MM.1S (cell line): ENCODE data around the gene C2orf80.

ENCODE experiments used
- DNase-seq: peaks from one replicate; pipeline ENCODE4 v3.0.0-alpha.2; 2015
- H2AFZ ChIP-seq: fragments of 300-600 bp; sonication (generic); 2 replicates; pipeline ENCODE4 v1.6.0; 2016; ENCODE audit warnings: antibody characterized with exemption, low read length
- H3F3A ChIP-seq: fragments of 300-600 bp; sonication (generic); 2 replicates; pipeline ENCODE4 v1.6.1; 2016; ENCODE audit warnings: mild to moderate bottlenecking, antibody characterized with exemption, low read length, moderate library complexity, mixed read lengths; ENCODE audit not compliant: insufficient read depth
- H3K27ac ChIP-seq: fragments of 300-600 bp; sonication (generic); 2 replicates; pipeline ENCODE4 v1.5.1; 2016; ENCODE audit warnings: mild to moderate bottlenecking, low read length
- H3K27me3 ChIP-seq: fragments of 300-600 bp; sonication (generic); replicated peaks from 2 replicates; pipeline ENCODE4 v1.6.0; 2016; ENCODE audit warnings: low read length; ENCODE audit not compliant: insufficient read depth
- H3K36me3 ChIP-seq: fragments of 300-600 bp; sonication (generic); replicated peaks from 2 replicates; pipeline ENCODE4 v1.6.1; 2016; ENCODE audit warnings: mild to moderate bottlenecking, low read length, mixed read lengths; ENCODE audit not compliant: insufficient read depth
- H3K4me1 ChIP-seq: fragments of 300-600 bp; sonication (generic); 2 replicates; pipeline ENCODE4 v1.6.1; 2016; ENCODE audit warnings: low read length, mixed read lengths
- H3K4me2 ChIP-seq: fragments of 300-600 bp; sonication (generic); 2 replicates; pipeline ENCODE4 v1.6.0; 2016; ENCODE audit warnings: low read depth, low read length
- H3K4me3 ChIP-seq: fragments of 300-600 bp; sonication (generic); 2 replicates; pipeline ENCODE4 v1.5.1; 2016; ENCODE audit warnings: low read length, mixed read lengths
- H3K79me2 ChIP-seq: fragments of 300-600 bp; sonication (generic); 2 replicates; pipeline ENCODE4 v1.6.1; 2016; ENCODE audit warnings: mixed run types, low read length, mixed read lengths
- H3K9ac ChIP-seq: fragments of 300-600 bp; sonication (generic); 2 replicates; pipeline ENCODE4 v1.6.1; 2016; ENCODE audit warnings: low read length, mixed read lengths
- H3K9me2 ChIP-seq: fragments of 300-600 bp; sonication (generic); replicated peaks from 2 replicates; pipeline ENCODE4 v1.6.1; 2016; ENCODE audit warnings: mild to moderate bottlenecking, low read length, mixed read lengths; ENCODE audit not compliant: insufficient read depth
- H3K9me3 ChIP-seq: fragments of 300-600 bp; sonication (generic); replicated peaks from 2 replicates; pipeline ENCODE4 v1.6.1; 2016; ENCODE audit warnings: mild to moderate bottlenecking, low read length, mixed read lengths; ENCODE audit not compliant: insufficient read depth
- H4K20me1 ChIP-seq: fragments of 300-600 bp; sonication (generic); 2 replicates; pipeline ENCODE4 v1.6.1; 2016; ENCODE audit warnings: mild to moderate bottlenecking, low read length, moderate library complexity, mixed read lengths; ENCODE audit not compliant: insufficient read depth
- EZH2 ChIP-seq: fragments of 300-600 bp; sonication (generic); optimal IDR thresholded peaks from 2 replicates; pipeline ENCODE3; 2017; ENCODE audit warnings: low read depth, mild to moderate bottlenecking, antibody characterized with exemption, low read length, mixed read lengths
- EZH2phosphoT487 ChIP-seq: fragments of 300-600 bp; sonication (generic); IDR thresholded peaks from 2 replicates; pipeline ENCODE4 v1.6.1; 2018; ENCODE audit warnings: antibody characterized with exemption, low read length
- TF ChIP-seq, protein P1 (sequence below): fragments of 300-600 bp; sonication (generic); IDR thresholded peaks from 2 replicates; pipeline ENCODE4 v1.5.1; 2016; ENCODE audit warnings: antibody characterized with exemption, low read length, mixed read lengths

Gene C2orf80

DNA sequence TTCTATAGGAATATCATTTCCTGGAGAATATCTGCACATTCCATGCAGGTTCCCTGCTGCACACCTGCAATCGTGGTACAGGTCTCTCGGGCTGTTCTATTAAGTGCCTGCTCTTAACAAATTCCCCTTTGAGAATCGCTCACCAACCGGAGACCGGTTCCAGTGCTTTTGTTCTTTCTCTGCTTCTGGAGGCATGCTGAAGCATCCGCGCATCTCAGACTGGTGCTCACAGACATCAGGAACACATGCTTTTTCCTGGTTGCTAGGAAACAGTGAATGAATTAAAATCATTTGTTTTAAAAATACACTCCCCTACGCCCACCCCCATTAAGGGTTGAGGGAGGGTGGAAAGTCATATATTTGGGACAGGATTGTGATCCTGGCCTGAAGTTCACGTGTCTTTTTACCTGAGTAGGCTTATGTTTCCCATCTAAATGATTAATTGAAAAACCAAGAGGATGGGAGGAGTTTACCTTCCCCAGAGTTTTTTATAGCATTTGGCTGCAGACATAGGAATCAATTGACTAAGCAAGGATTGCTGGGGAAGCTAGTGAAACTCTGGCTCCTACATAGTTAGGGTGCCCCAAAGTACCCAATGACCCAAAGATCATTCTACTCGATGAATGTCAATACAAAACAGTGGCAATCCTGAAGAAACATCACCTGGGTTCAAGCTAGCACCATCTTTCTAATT, at the start of gene C2orf80:
TSS of gene C2orf80 (minus strand) at position 221 of the 694 bp plus-strand sequence. CDS start 3,044 bp downstream, outside the sequence.
- H3F3A ChIP-seq = no peaks in the 10 kb centered on the region
- H3K79me2 ChIP-seq = no peaks in the 10 kb centered on the region
- no peaks in the 10 kb centered on the region for H4K20me1 ChIP-seq
- H2AFZ ChIP-seq = no peak within 1 kb of the TSS
- H3K4me2 ChIP-seq = no peak within 1 kb of the TSS
- no peaks in the 10 kb centered on the region for H3K4me1 ChIP-seq
- no peaks in the 10 kb centered on the region for H3K36me3 ChIP-seq
- no peak for TF ChIP-seq EZH2phosphoT487
- TF ChIP-seq EZH2 = no peak
- TF ChIP-seq, protein P1, sequence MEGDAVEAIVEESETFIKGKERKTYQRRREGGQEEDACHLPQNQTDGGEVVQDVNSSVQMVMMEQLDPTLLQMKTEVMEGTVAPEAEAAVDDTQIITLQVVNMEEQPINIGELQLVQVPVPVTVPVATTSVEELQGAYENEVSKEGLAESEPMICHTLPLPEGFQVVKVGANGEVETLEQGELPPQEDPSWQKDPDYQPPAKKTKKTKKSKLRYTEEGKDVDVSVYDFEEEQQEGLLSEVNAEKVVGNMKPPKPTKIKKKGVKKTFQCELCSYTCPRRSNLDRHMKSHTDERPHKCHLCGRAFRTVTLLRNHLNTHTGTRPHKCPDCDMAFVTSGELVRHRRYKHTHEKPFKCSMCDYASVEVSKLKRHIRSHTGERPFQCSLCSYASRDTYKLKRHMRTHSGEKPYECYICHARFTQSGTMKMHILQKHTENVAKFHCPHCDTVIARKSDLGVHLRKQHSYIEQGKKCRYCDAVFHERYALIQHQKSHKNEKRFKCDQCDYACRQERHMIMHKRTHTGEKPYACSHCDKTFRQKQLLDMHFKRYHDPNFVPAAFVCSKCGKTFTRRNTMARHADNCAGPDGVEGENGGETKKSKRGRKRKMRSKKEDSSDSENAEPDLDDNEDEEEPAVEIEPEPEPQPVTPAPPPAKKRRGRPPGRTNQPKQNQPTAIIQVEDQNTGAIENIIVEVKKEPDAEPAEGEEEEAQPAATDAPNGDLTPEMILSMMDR = no peak
- H3K4me3 ChIP-seq = no peak within 1 kb of the TSS
- H3K9me3 ChIP-seq = no peaks in the 10 kb centered on the region
- H3K9ac ChIP-seq = no peak within 1 kb of the TSS
- H3K27ac ChIP-seq = no peak within 1 kb of the TSS
- no peaks in the 10 kb centered on the region for H3K9me2 ChIP-seq
- no peak for DNase-seq
- no peaks in the 10 kb centered on the region for H3K27me3 ChIP-seq

DNA sequence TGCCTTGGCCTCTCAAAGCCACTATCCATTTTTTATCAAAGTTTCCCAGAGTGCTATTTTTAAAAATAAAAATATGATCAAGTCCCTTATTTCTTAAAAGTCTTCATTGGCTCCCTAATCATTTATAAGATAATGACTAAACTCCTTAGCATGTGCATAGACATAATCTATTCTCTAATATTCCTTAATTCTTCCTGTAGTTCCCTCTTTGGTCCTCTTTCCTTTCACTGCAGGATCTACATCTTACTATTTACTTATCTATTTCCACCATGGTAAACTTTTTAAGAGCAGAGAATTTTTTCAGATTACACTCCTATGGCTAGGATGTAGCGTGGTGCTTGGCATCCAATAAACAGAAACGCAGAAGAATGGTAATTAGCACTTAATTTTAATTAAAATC, 46.0 kb upstream of the C2orf80 start:
- no peaks in the 10 kb centered on the region; the same call in 1 of the 2 replicates for H3K9me3 ChIP-seq
- no peaks in the 10 kb centered on the region for H3K36me3 ChIP-seq
- no peaks in the 10 kb centered on the region for H3K27me3 ChIP-seq
- no peaks in the 10 kb centered on the region for H3K4me1 ChIP-seq
- no peak overlapping the region for H3K4me2 ChIP-seq
- H3K79me2 ChIP-seq = no peaks in the 10 kb centered on the region
- no peaks in the 10 kb centered on the region for H3K9me2 ChIP-seq
- no peaks in the 10 kb centered on the region for H3F3A ChIP-seq
- no peak for TF ChIP-seq EZH2phosphoT487
- no peak for TF ChIP-seq EZH2
- TF ChIP-seq, protein P1 = no peak
- no peak for DNase-seq
- H4K20me1 ChIP-seq = 0 out of 2 replicates have a peak, but pooled peaks cover 3% of the 10 kb centered on the region
- H3K4me3 ChIP-seq = no peak overlapping the region
- no peak overlapping the region for H3K9ac ChIP-seq
- no peak overlapping the region for H2AFZ ChIP-seq
- H3K27ac ChIP-seq = no peak overlapping the region

- H3K27ac ChIP-seq = no peak overlapping the region
- no peaks in the 10 kb centered on the region; the same call in 1 of the 2 replicates for H3K9me3 ChIP-seq
- H3F3A ChIP-seq = no peaks in the 10 kb centered on the region
- H3K9ac ChIP-seq = no peak overlapping the region
- DNase-seq = no peak
- H3K79me2 ChIP-seq = no peaks in the 10 kb centered on the region
- 0 out of 2 replicates have a peak, but pooled peaks cover 3% of the 10 kb centered on the region for H4K20me1 ChIP-seq
- H2AFZ ChIP-seq = no peak overlapping the region
- H3K4me1 ChIP-seq = no peaks in the 10 kb centered on the region
- H3K4me3 ChIP-seq = no peak overlapping the region
- no peaks in the 10 kb centered on the region for H3K36me3 ChIP-seq
- H3K9me2 ChIP-seq = no peaks in the 10 kb centered on the region
- H3K27me3 ChIP-seq = no peaks in the 10 kb centered on the region
- no peak overlapping the region for H3K4me2 ChIP-seq
- no peak for TF ChIP-seq EZH2
- TF ChIP-seq, protein P1 = no peak
Observed at GRCh38 chr2:208234786-208235185, 45.0 kb upstream of the C2orf80 start.
